Measurements from ENCODE around the gene ARSA. TPM values are rescaled to one million over a fixed set of nuclear protein-coding genes. Genes with fewer than 3 reads are reported as not detected.

Gene ARSA
- total RNA-seq, 1 experiment from 2014 or later = 19.4 TPM

Other genes starting within 250 kb of the ARSA start
- gene SBF1, start 153.1 kb downstream of the ARSA start, total RNA-seq (2014; rRNA removed; shearing (Covaris generic)) = 61.5 and 86.1 TPM in 2 replicates
- gene ADM2, start 146.6 kb downstream of the ARSA start, total RNA-seq (2014; rRNA removed; shearing (Covaris generic)) = not detected in 2 replicates
- 1.9 TPM in 1 of 2 replicates, not detected in the other for gene MIOX, start 141.3 kb downstream of the ARSA start, total RNA-seq (2014; rRNA removed; shearing (Covaris generic))
- gene LMF2, start 120.5 kb downstream of the ARSA start, total RNA-seq (2014; rRNA removed; shearing (Covaris generic)) = 40.6 and 45.7 TPM in 2 replicates
- gene NCAPH2, start 119.9 kb downstream of the ARSA start, total RNA-seq (2014; rRNA removed; shearing (Covaris generic)) = 80.3 and 81.2 TPM in 2 replicates
- 4.9 and 6.8 TPM in 2 replicates for gene SCO2, start 102.6 kb downstream of the ARSA start, total RNA-seq (2014; rRNA removed; shearing (Covaris generic))
- gene TYMP, start 98.1 kb downstream of the ARSA start, total RNA-seq (2014; rRNA removed; shearing (Covaris generic)) = 3.1 and 4.4 TPM in 2 replicates
- gene KLHDC7B, start 82.3 kb downstream of the ARSA start, total RNA-seq (2014; rRNA removed; shearing (Covaris generic)) = not detected in 2 replicates
- not detected in 2 replicates for gene SYCE3, start 65.2 kb downstream of the ARSA start, total RNA-seq (2014; rRNA removed; shearing (Covaris generic))
- 3.4 and 5.8 TPM in 2 replicates for gene CPT1B, start 49.7 kb downstream of the ARSA start, total RNA-seq (2014; rRNA removed; shearing (Covaris generic))
- gene CHKB, start 45.3 kb downstream of the ARSA start, total RNA-seq (2014; rRNA removed; shearing (Covaris generic)) = 34.8 and 58.6 TPM in 2 replicates
- 28.3 and 39.8 TPM in 2 replicates for gene MAPK8IP2, start 27.4 kb downstream of the ARSA start, total RNA-seq (2014; rRNA removed; shearing (Covaris generic))
- 3.6 and 5.0 TPM in 2 replicates for gene SHANK3, start 44.7 kb upstream of the ARSA start, total RNA-seq (2014; rRNA removed; shearing (Covaris generic))
- gene ACR, start 110.1 kb upstream of the ARSA start, total RNA-seq (2014; rRNA removed; shearing (Covaris generic)) = not detected in 2 replicates
- 21.1 and 24.8 TPM in 2 replicates for gene RABL2B, start 155.5 kb upstream of the ARSA start, total RNA-seq (2014; rRNA removed; shearing (Covaris generic))

Measured in G401 (cell line).